ENCODE measurements around the gene ZNF346.

ZNF346 gene

DNA sequence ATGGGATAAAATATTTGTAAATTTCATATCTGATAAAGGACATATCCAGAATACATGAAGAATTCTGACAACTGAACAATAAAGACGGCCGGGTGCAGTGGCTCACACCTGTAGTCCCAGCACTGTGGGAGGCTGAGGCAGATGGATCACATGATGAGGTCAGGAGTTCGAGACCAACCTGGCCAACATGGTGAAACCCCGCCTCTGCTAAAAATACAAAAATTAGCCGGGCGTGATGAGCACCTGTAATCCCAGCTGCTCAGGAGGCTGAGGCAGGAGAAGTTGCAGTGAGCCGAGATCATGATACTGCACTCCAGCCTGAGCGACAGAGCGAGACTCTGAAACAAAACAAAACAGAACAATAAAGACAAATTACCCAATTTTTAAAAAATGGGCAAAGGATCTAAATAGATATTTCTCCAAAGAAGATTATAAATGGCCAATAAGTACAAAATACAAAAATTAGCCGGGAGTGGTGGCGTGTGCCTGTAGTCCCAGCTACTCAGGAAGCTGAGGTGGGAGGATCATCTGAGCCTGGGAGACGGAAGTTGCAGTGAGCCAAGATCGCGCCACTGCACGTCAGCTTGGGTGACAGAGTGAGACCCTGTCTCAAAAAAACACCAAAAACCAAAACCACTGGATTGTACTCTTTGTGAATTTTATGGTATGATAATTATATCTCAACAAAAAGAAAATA lies 101.4 kb downstream of the ZNF346 start:
- DNase-seq, result no peak

- no peak for DNase-seq
Observed at GRCh38 chr5:177124486-177124991, 102.0 kb downstream of the ZNF346 start.

GRCh38 chr5:177126771-177127170 lies 104.3 kb downstream of the ZNF346 start:
- DNase-seq, result no peak

GRCh38 chr5:177128551-177128981 lies 106.1 kb downstream of the ZNF346 start:
- DNase-seq, result no peak

- no peak for DNase-seq
Observed at GRCh38 chr5:177130211-177131018, 107.9 kb downstream of the ZNF346 start.
